HepG2 (cell line): Measurements from ENCODE around the gene NANOG. TPM values are rescaled to one million over a fixed set of nuclear protein-coding genes. Genes with fewer than 3 reads are reported as not detected.
"Not testable (repeated sequence)": the region's sequence is repeated elsewhere in the genome, so short reads cannot be mapped to it uniquely, and the experiment has no call there.

Experiments used
- ATAC-seq: fragments of 200-7000 bp; cut with Tn5 transposase; 3 replicates; pipeline ENCODE4 v1.9.1; 2020; ENCODE audit warnings: mild to moderate bottlenecking, moderate library complexity
- BruUV-seq: library from RNA; stranded (reverse); fragments of 400-500 nt; replicated peaks from 2 replicates; lab custom pipeline; 2021; lab: Mats Ljungman, UMichigan
- CTCF ChIA-PET: fragments of 300-600 bp; formaldehyde crosslinking; extraction: SDS; loops from one replicate; lab custom pipeline; 2021; ENCODE audit warnings: low total read pairs, inconsistent platforms, low intra/inter-chr PET ratio; lab: Yijun Ruan, JAX
- POLR2A ChIA-PET: fragments of 350-600 bp; sonication (Branson Sonifier 250); formaldehyde crosslinking; loops from one replicate; lab custom pipeline; 2020; ENCODE audit warnings: antibody characterized with exemption, inconsistent platforms; lab: Yijun Ruan, JAX
- DNase-seq: peaks from one replicate; pipeline ENCODE4 v3.0.0-alpha.2; 2015; ENCODE audit warnings: low spot score
- FAIRE-seq: peaks from 3 replicates; lab custom pipeline; 2011; peaks lifted over from hg19 to GRCh38; lab: Jason Lieb, UNC
- H2AFZ ChIP-seq: one replicate; pipeline ENCODE4 v1.6.1; 2011; ENCODE audit warnings: low read length, inconsistent platforms
- H3K27ac ChIP-seq: fragments of 300-600 bp; 3 replicates; pipeline ENCODE4 v1.8.0; 2011; ENCODE audit warnings: mixed run types, mild to moderate bottlenecking, mixed read lengths, low read length, inconsistent platforms; ENCODE audit not compliant: insufficient read depth; ENCODE audit errors: extremely low read length
- H3K27me3 ChIP-seq, 2 experiments: fragments of 200-600 bp in 1 of 2; 2 replicates in 1 of 2; 3 replicates in 1 of 2; pipeline versions ENCODE4 v1.6.0 to v1.8.0; 2011; ENCODE audit warnings: low read length in 2 of 2, mild to moderate bottlenecking in 2 of 2, moderate library complexity in 2 of 2, inconsistent platforms in 1 of 2; ENCODE audit not compliant: insufficient read depth in 2 of 2, control insufficient read depth in 1 of 2
- H3K36me3 ChIP-seq, 2 experiments: fragments of 200-600 bp in 1 of 2; replicated peaks in 1 of 2; 2 replicates in 1 of 2; 3 replicates in 1 of 2; pipeline versions ENCODE4 v1.5.1 to v1.8.0; 2011; ENCODE audit warnings: low read length in 2 of 2, inconsistent platforms in 1 of 2; ENCODE audit not compliant: insufficient read depth in 2 of 2, control insufficient read depth in 1 of 2
- H3K4me1 ChIP-seq: 2 replicates; pipeline ENCODE4 v1.5.1; 2012; ENCODE audit warnings: low read length, inconsistent platforms; ENCODE audit not compliant: insufficient read depth
- H3K4me2 ChIP-seq: 2 replicates; pipeline ENCODE4 v1.6.0; 2011; ENCODE audit warnings: low read depth, low read length, inconsistent platforms
- H3K4me3 ChIP-seq, 3 experiments: fragments of 200-600 bp in 1 of 3; sonication (generic), shearing (Covaris generic) in 1 of 3; replicated peaks in 1 of 3; 2 replicates each; pipeline ENCODE4 v1.5.1; 2011 to 2016; ENCODE audit warnings: low read length in 3 of 3, inconsistent platforms in 2 of 3, low read depth in 2 of 3, mild to moderate bottlenecking in 2 of 3, control low read depth in 1 of 3, mixed read lengths in 1 of 3; ENCODE audit not compliant: insufficient read depth in 1 of 3
- H3K79me2 ChIP-seq: one replicate; pipeline ENCODE4 v1.6.1; 2011; ENCODE audit warnings: low read length, inconsistent platforms; ENCODE audit not compliant: insufficient read depth
- H3K9ac ChIP-seq: 2 replicates; pipeline ENCODE4 v1.6.0; 2011; ENCODE audit warnings: mild to moderate bottlenecking, low read depth, low read length, inconsistent platforms; ENCODE audit not compliant: insufficient read depth
- H3K9me3 ChIP-seq: 2 replicates; pipeline ENCODE4 v1.5.1; 2012; ENCODE audit warnings: mild to moderate bottlenecking, low read length
- H4K20me1 ChIP-seq: 2 replicates; pipeline ENCODE4 v1.6.0; 2011; ENCODE audit warnings: inconsistent platforms, mild to moderate bottlenecking, low read length, moderate library complexity; ENCODE audit not compliant: insufficient read depth
- MAFF ChIP-seq: IDR thresholded peaks from 2 replicates; pipeline ENCODE4 v1.6.1; 2011; ENCODE audit warnings: low read depth, low read length, improper control_type of control experiment
- ZBED4 ChIP-seq: sonication (generic); formaldehyde crosslinking; IDR thresholded peaks from 2 replicates; pipeline ENCODE4 v1.4.0; 2020; ENCODE audit warnings: missing genetic modification reagents, borderline replicate concordance
- WGBS: methylation state at CpG from one replicate; pipeline ENCODE4 v1.1.6; 2017; ENCODE audit warnings: low lambda C conversion rate; 5-methylcytosine and 5-hydroxymethylcytosine counted together
- in situ Hi-C: cut with HindIII; loops from 2 replicates; pipeline ENCODE4 v1.10.0; 2017; ENCODE audit warnings: low pct_unique_long_range_greater_than_20kb; ENCODE audit not compliant: extremely low pct_ligation_motif_present
- intact Hi-C: fragments of 100-400 bp; cut with micrococcal nuclease; formaldehyde crosslinking; loops from one replicate; pipeline ENCODE4 v1.10.0; 2022; ENCODE audit not compliant: unreplicated experiment
- polyA plus RNA-seq, 8 experiments: library from polyadenylated mRNA; depleted of rRNA in 3 of 8; stranded (reverse) in 7 of 8; unstranded in 1 of 8; fragments of >200 nt; fragmentation: Illumina TruSeq in 4 of 8; extraction: Trizol in 4 of 8; gene quantifications; 2 replicates each; pipeline versions ENCODE4 v1.2.1 to v1.2.3, GENCODE V29; 2011 to 2016; ENCODE audit warnings: low read depth in 4 of 8, missing spikeins in 1 of 8, mixed read lengths in 1 of 8; ENCODE audit not compliant: insufficient read depth in 1 of 8
- total RNA-seq, 5 experiments: library from RNA; depleted of rRNA; stranded (reverse); fragments of >200 nt; fragmentation: Illumina TruSeq; extraction: Trizol; gene quantifications; 2 replicates each; pipeline ENCODE4 v1.2.3, GENCODE V29; 2016; ENCODE audit warnings: low read depth in 1 of 5

Gene NANOG
- total and polyA plus RNA-seq, 2 of the 13 experiments (the other 11 are each of a cell fraction or from before 2014, with no cell fraction given), result 0.04 to 0.24 TPM

- BruUV-seq, H3K9me3 ChIP-seq, POLR2A ChIA-PET, H3K27ac ChIP-seq, H3K4me3 ChIP-seq, CTCF ChIA-PET, ATAC-seq, intact Hi-C loops, H3K79me2 ChIP-seq, H3K27me3 ChIP-seq, H3K36me3 ChIP-seq, DNase-seq, H3K9ac ChIP-seq, in situ Hi-C loops, FAIRE-seq, H4K20me1 ChIP-seq, H2AFZ ChIP-seq, H3K4me2 ChIP-seq: not testable (repeated sequence)
- peaks cover 11% of the 10 kb centered on the region; the same call in 1 of the 2 replicates for H3K4me1 ChIP-seq
- 92% methylated on average over 6 of the region's 8 CpGs for WGBS
Measured at GRCh38 chr12:7843149-7843548, 53.9 kb downstream of the NANOG start.

GRCh38 chr12:7843583-7843982 lies 54.4 kb downstream of the NANOG start:
- H3K4me3 ChIP-seq, DNase-seq, CTCF ChIA-PET, H3K27me3 ChIP-seq, FAIRE-seq, H2AFZ ChIP-seq, in situ Hi-C loops, H3K4me2 ChIP-seq, H4K20me1 ChIP-seq, H3K9ac ChIP-seq, H3K36me3 ChIP-seq, POLR2A ChIA-PET, H3K9me3 ChIP-seq, BruUV-seq, H3K27ac ChIP-seq, ATAC-seq, intact Hi-C loops, H3K79me2 ChIP-seq: not testable (repeated sequence)
- H3K4me1 ChIP-seq, result peaks cover 11% of the 10 kb centered on the region; the same call in 1 of the 2 replicates
- 76% methylated on average over 4 of the region's 9 CpGs for WGBS

- Histone ChIP-seq H3K4me2 (no peak overlapping the region), H3K9me3 (no peaks in the 10 kb centered on the region)
- CTCF ChIA-PET, result no interaction called here
- intact Hi-C loops, result no loop called here
- TF ChIP-seq ZBED4 (CRISPR knock-in tag) (no peak), MAFF (0 out of 2 replicates have a peak, but pooled peaks have one; percentile 2)
- TF ChIP-seq, all 625 proteins: peak for 1
- BruUV-seq, result TSS peak; percentile 37
- ATAC-seq (no peak), DNase-seq (no peak), FAIRE-seq (no peak)
- Histone ChIP-seq H2AFZ (no peak overlapping the region), H3K27ac (no peak overlapping the region), H3K4me1 (peaks cover 15% of the 10 kb centered on the region), H3K36me3 (no peaks in the 10 kb centered on the region; a peak in 1 of 5 replicates), H3K79me2 (no peaks in the 10 kb centered on the region), H3K4me3 (no peak overlapping the region), H3K9ac (no peak overlapping the region), H3K27me3 (no peaks in the 10 kb centered on the region), H4K20me1 (no peaks in the 10 kb centered on the region)
- in situ Hi-C loops, result no loop called here
- WGBS, result 76% methylated on average over 5 of the region's 5 CpGs
- POLR2A ChIA-PET, result no interaction called here
Measured at GRCh38 chr12:7844116-7844515, 54.9 kb downstream of the NANOG start.
